Karpas-422 (cell line): Measurements from ENCODE around the gene DYNLT2. TPM values are rescaled to one million over a fixed set of nuclear protein-coding genes. Genes with fewer than 3 reads are reported as not detected.

ENCODE experiments used
- DNase-seq: peaks from one replicate; pipeline ENCODE4 v3.0.0-alpha.2; 2015
- H2AFZ ChIP-seq: fragments of 200-600 bp; sonication (generic); 2 replicates; pipeline ENCODE4 v1.6.1; 2014; ENCODE audit warnings: antibody characterized with exemption, low read length, mixed read lengths
- H3K27ac ChIP-seq: fragments of 200-600 bp; sonication (generic); 2 replicates; pipeline ENCODE4 v1.5.1; 2014; ENCODE audit warnings: mild to moderate bottlenecking, low read length, moderate library complexity
- H3K27me3 ChIP-seq: fragments of 200-600 bp; sonication (generic); 2 replicates; pipeline ENCODE4 v1.6.1; 2014; ENCODE audit warnings: low read length, mixed read lengths
- H3K36me3 ChIP-seq: fragments of 200-600 bp; sonication (generic); 2 replicates; pipeline ENCODE4 v1.6.1; 2014; ENCODE audit warnings: low read length, mixed read lengths; ENCODE audit not compliant: insufficient read depth
- H3K4me1 ChIP-seq: fragments of 200-600 bp; sonication (generic); 2 replicates; pipeline ENCODE4 v1.6.1; 2014; ENCODE audit warnings: mild to moderate bottlenecking, low read length, mixed read lengths
- H3K4me2 ChIP-seq: fragments of 200-600 bp; sonication (generic); 2 replicates; pipeline ENCODE4 v1.6.1; 2014; ENCODE audit warnings: low read length, low read depth, mild to moderate bottlenecking; ENCODE audit not compliant: poor library complexity, severe bottlenecking
- H3K4me3 ChIP-seq: fragments of 200-600 bp; sonication (generic); 2 replicates; pipeline ENCODE4 v1.5.1; 2014; ENCODE audit warnings: mild to moderate bottlenecking, antibody characterized with exemption, low read length, mixed read lengths
- H3K79me2 ChIP-seq: fragments of 200-600 bp; sonication (generic); 2 replicates; pipeline ENCODE4 v1.6.1; 2014; ENCODE audit warnings: mild to moderate bottlenecking, low read length, mixed read lengths
- H3K9ac ChIP-seq: fragments of 200-600 bp; sonication (generic); 2 replicates; pipeline ENCODE4 v1.6.0; 2014; ENCODE audit warnings: low read length
- H3K9me2 ChIP-seq: fragments of 200-600 bp; sonication (generic), shearing (Covaris generic); replicated peaks from 2 replicates; pipeline ENCODE4 v1.6.0; 2014; ENCODE audit warnings: mild to moderate bottlenecking, low read length, moderate library complexity; ENCODE audit not compliant: insufficient read depth
- H3K9me3 ChIP-seq: fragments of 300-700, 200-600 bp; sonication (generic); 2 replicates; pipeline ENCODE4 v1.6.1; 2014; ENCODE audit warnings: low read length, mixed read lengths
- H4K20me1 ChIP-seq: fragments of 200-600 bp; sonication (generic); 2 replicates; pipeline ENCODE4 v1.6.1; 2014; ENCODE audit warnings: mild to moderate bottlenecking, antibody characterized with exemption, low read length, low read depth; ENCODE audit not compliant: insufficient read depth
- total RNA-seq: library from RNA; depleted of rRNA; stranded (reverse); fragments of >200 nt; shearing (Covaris generic); gene quantifications from 2 replicates; pipeline ENCODE4 v1.2.3, GENCODE V29; 2014; ENCODE audit warnings: low replicate concordance

DYNLT2 gene
- total RNA-seq, 1 experiment from 2014 or later = 5.8 TPM

GRCh38 chr6:169763881-169764280 is 12.5 kb upstream of the DYNLT2 start:
- H3K9ac ChIP-seq = no peak overlapping the region
- H2AFZ ChIP-seq = no peak overlapping the region

GRCh38 chr6:169763308-169763707 is 11.9 kb upstream of the DYNLT2 start:
- Histone ChIP-seq H3K9me3 (no peaks in the 10 kb centered on the region), H3K4me3 (no peak overlapping the region), H4K20me1 (no peaks in the 10 kb centered on the region), H3K27ac (no peak overlapping the region), H3K4me1 (no peaks in the 10 kb centered on the region), H2AFZ (no peak overlapping the region), H3K27me3 (no peaks in the 10 kb centered on the region), H3K79me2 (no peaks in the 10 kb centered on the region), H3K36me3 (peaks cover 30% of the 10 kb centered on the region; the same call in 1 of the 2 replicates), H3K4me2 (no peak overlapping the region), H3K9me2 (no peaks in the 10 kb centered on the region), H3K9ac (no peak overlapping the region)
- no peak for DNase-seq

More at GRCh38 chr6:169763881-169764280, 12.5 kb upstream of the DYNLT2 start:
- Histone ChIP-seq H3K27ac (no peak overlapping the region), H3K36me3 (peaks cover 26% of the 10 kb centered on the region; the same call in 1 of the 2 replicates), H4K20me1 (no peaks in the 10 kb centered on the region), H3K4me1 (no peaks in the 10 kb centered on the region), H3K4me3 (no peak overlapping the region), H3K79me2 (no peaks in the 10 kb centered on the region), H3K9me2 (no peaks in the 10 kb centered on the region), H3K4me2 (no peak overlapping the region), H3K27me3 (no peaks in the 10 kb centered on the region), H3K9me3 (no peaks in the 10 kb centered on the region)
- DNase-seq = no peak

- Histone ChIP-seq H3K36me3 (peaks cover 15% of the 10 kb centered on the region; the same call in 1 of the 2 replicates), H3K27me3 (no peaks in the 10 kb centered on the region), H3K4me3 (no peak overlapping the region), H3K79me2 (peaks cover 32% of the 10 kb centered on the region), H2AFZ (no peak overlapping the region), H3K4me2 (no peak overlapping the region), H3K4me1 (peaks cover 21% of the 10 kb centered on the region), H3K9me3 (no peaks in the 10 kb centered on the region), H3K9me2 (no peaks in the 10 kb centered on the region), H3K9ac (no peak overlapping the region), H4K20me1 (no peaks in the 10 kb centered on the region), H3K27ac (no peak overlapping the region)
- no peak for DNase-seq
Observed at GRCh38 chr6:169755162-169755561, 3.8 kb upstream of the DYNLT2 start.

GRCh38 chr6:169752074-169752623 is 777 bp upstream of the DYNLT2 start:
- Histone ChIP-seq H3K79me2 (peaks cover 33% of the 10 kb centered on the region), H3K4me3 (peak overlapping the region; percentile 78), H3K27ac (peak overlapping the region; percentile 62), H3K9ac (peak overlapping the region; percentile 90), H2AFZ (peak overlapping the region; percentile 61; the same call in 1 of the 2 replicates), H3K4me1 (peaks cover 26% of the 10 kb centered on the region), H3K9me2 (no peaks in the 10 kb centered on the region), H4K20me1 (no peaks in the 10 kb centered on the region; the same call in 1 of the 2 replicates), H3K9me3 (no peaks in the 10 kb centered on the region), H3K36me3 (peaks cover 3% of the 10 kb centered on the region), H3K27me3 (no peaks in the 10 kb centered on the region), H3K4me2 (peak overlapping the region; percentile 97)
- DNase-seq = peak; percentile 69

GRCh38 chr6:169746556-169746955 is 4.8 kb downstream of the DYNLT2 start:
- no peak for DNase-seq
- Histone ChIP-seq H3K9me2 (no peaks in the 10 kb centered on the region), H3K4me1 (peaks cover 12% of the 10 kb centered on the region), H3K9me3 (no peaks in the 10 kb centered on the region), H3K27me3 (no peaks in the 10 kb centered on the region), H3K4me2 (no peak overlapping the region), H2AFZ (no peak overlapping the region), H3K79me2 (peaks cover 12% of the 10 kb centered on the region), H3K4me3 (no peak overlapping the region), H3K36me3 (no peaks in the 10 kb centered on the region; the same call in 1 of the 2 replicates), H3K9ac (no peak overlapping the region), H3K27ac (no peak overlapping the region), H4K20me1 (no peaks in the 10 kb centered on the region; the same call in 1 of the 2 replicates)

GRCh38 chr6:169745405-169745804 is 6.0 kb downstream of the DYNLT2 start:
- Histone ChIP-seq H3K36me3 (no peaks in the 10 kb centered on the region; the same call in 1 of the 2 replicates), H3K4me2 (no peak overlapping the region), H3K9ac (no peak overlapping the region), H3K9me3 (no peaks in the 10 kb centered on the region), H2AFZ (no peak overlapping the region), H3K4me1 (peaks cover 7% of the 10 kb centered on the region), H4K20me1 (no peaks in the 10 kb centered on the region; the same call in 1 of the 2 replicates), H3K79me2 (peaks cover 3% of the 10 kb centered on the region; the same call in 1 of the 2 replicates), H3K27ac (no peak overlapping the region), H3K4me3 (no peak overlapping the region), H3K9me2 (no peaks in the 10 kb centered on the region), H3K27me3 (no peaks in the 10 kb centered on the region)
- no peak for DNase-seq

- H3K36me3 ChIP-seq = no peaks in the 10 kb centered on the region
- no peak overlapping the region for H2AFZ ChIP-seq
- H3K9me2 ChIP-seq = no peaks in the 10 kb centered on the region
- no peaks in the 10 kb centered on the region for H3K9me3 ChIP-seq
- H3K4me1 ChIP-seq = no peaks in the 10 kb centered on the region
- H3K79me2 ChIP-seq = no peaks in the 10 kb centered on the region
- H4K20me1 ChIP-seq = no peaks in the 10 kb centered on the region
- no peak overlapping the region for H3K4me3 ChIP-seq
- no peak overlapping the region for H3K27ac ChIP-seq
- no peak overlapping the region for H3K4me2 ChIP-seq
- H3K27me3 ChIP-seq = no peaks in the 10 kb centered on the region
- no peak for DNase-seq
- no peak overlapping the region for H3K9ac ChIP-seq
Observed at GRCh38 chr6:169741344-169741743, 10.0 kb downstream of the DYNLT2 start.

GRCh38 chr6:169738976-169739529 is 12.3 kb downstream of the DYNLT2 start:
- no peak overlapping the region for H3K4me2 ChIP-seq
- no peaks in the 10 kb centered on the region for H3K27me3 ChIP-seq
- H4K20me1 ChIP-seq = no peaks in the 10 kb centered on the region
- H2AFZ ChIP-seq = no peak overlapping the region
- DNase-seq = no peak
- H3K4me1 ChIP-seq = no peaks in the 10 kb centered on the region
- H3K9me2 ChIP-seq = no peaks in the 10 kb centered on the region
- no peaks in the 10 kb centered on the region for H3K36me3 ChIP-seq
- H3K9ac ChIP-seq = no peak overlapping the region
- no peak overlapping the region for H3K4me3 ChIP-seq
- no peak overlapping the region for H3K27ac ChIP-seq
- no peaks in the 10 kb centered on the region for H3K79me2 ChIP-seq
- H3K9me3 ChIP-seq = no peaks in the 10 kb centered on the region
